K562 (cell line): ENCODE measurements around the gene TMPRSS11B. TPM values are rescaled to one million over a fixed set of nuclear protein-coding genes. Genes with fewer than 3 reads are reported as not detected.

ENCODE experiments used
- ATAC-seq: fragments of 200-7000 bp; cut with Tn5 transposase; 3 replicates; pipeline ENCODE4 v1.9.1; 2020; ENCODE audit warnings: moderate library complexity
- BruUV-seq: library from RNA; stranded (reverse); fragments of 400-500 nt; replicated peaks from 2 replicates; lab custom pipeline; 2021; lab: Mats Ljungman, UMichigan
- CTCF ChIA-PET: fragments of 300-600 bp; formaldehyde crosslinking; extraction: SDS; loops from one replicate; lab custom pipeline; 2021; ENCODE audit warnings: low intra/inter-chr PET ratio; lab: Yijun Ruan, JAX
- POLR2A ChIA-PET: fragments of 300-600, 350-650 bp; sonication (Branson Sonifier 250); formaldehyde crosslinking; extraction: SDS; loops from one replicate; lab custom pipeline; 2021; ENCODE audit warnings: antibody characterized with exemption, inconsistent platforms; lab: Yijun Ruan, JAX
- DNase-seq, 4 experiments: peaks; one replicate each; pipeline versions ENCODE4 v3.0.0 to v3.0.0-alpha.2; 2011 to 2018; ENCODE audit warnings: low spot score in 3 of 4, mixed read lengths in 3 of 4; ENCODE audit errors: extremely low read depth in 1 of 4
- FAIRE-seq: peaks from 2 replicates; lab custom pipeline; 2011; peaks lifted over from hg19 to GRCh38; lab: Jason Lieb, UNC
- H2AFZ ChIP-seq: 2 replicates; pipeline ENCODE4 v1.6.0; 2011; ENCODE audit warnings: low read depth, low read length, control low read depth, inconsistent platforms
- H3K27ac ChIP-seq: fragments of 200-600 bp; 3 replicates; pipeline ENCODE4 v1.8.0; 2011; ENCODE audit warnings: low read depth, mild to moderate bottlenecking, control low read depth, inconsistent platforms, low read length, moderate library complexity, mixed read lengths; ENCODE audit errors: extremely low read depth
- H3K27me3 ChIP-seq, 2 experiments: fragments of 300-600 bp in 1 of 2; 2 replicates in 1 of 2; 3 replicates in 1 of 2; pipeline versions ENCODE4 v1.6.0 to v1.8.0; 2011; ENCODE audit warnings: inconsistent platforms in 2 of 2, low read length in 2 of 2, mild to moderate bottlenecking in 1 of 2, mixed read lengths in 1 of 2, moderate library complexity in 1 of 2; ENCODE audit not compliant: control insufficient read depth in 2 of 2, insufficient read depth in 2 of 2
- H3K36me3 ChIP-seq: fragments of 300-600 bp; 3 replicates; pipeline ENCODE4 v1.8.0; 2011; ENCODE audit warnings: mild to moderate bottlenecking, low read length, inconsistent platforms; ENCODE audit not compliant: control insufficient read depth, insufficient read depth
- H3K4me1 ChIP-seq, 2 experiments: fragments of 200-600 bp in 1 of 2; replicated peaks in 1 of 2; 2 replicates in 1 of 2; 3 replicates in 1 of 2; pipeline versions ENCODE4 v1.5.1 to v1.8.0; 2011; ENCODE audit warnings: inconsistent platforms in 2 of 2, low read length in 2 of 2, mild to moderate bottlenecking in 1 of 2, mixed read lengths in 1 of 2, moderate library complexity in 1 of 2; ENCODE audit not compliant: control insufficient read depth in 2 of 2, insufficient read depth in 2 of 2
- H3K4me2 ChIP-seq: 2 replicates; pipeline ENCODE4 v1.6.1; 2011; ENCODE audit warnings: low read length, control low read depth, inconsistent platforms, mixed read lengths; ENCODE audit not compliant: insufficient read depth
- H3K4me3 ChIP-seq: fragments of 200-600 bp; sonication (generic), shearing (Covaris generic); 2 replicates; pipeline ENCODE4 v1.5.1; 2016; ENCODE audit warnings: control low read depth, inconsistent platforms
- H3K79me2 ChIP-seq: fragments of 200-600 bp; 3 replicates; pipeline ENCODE4 v1.8.0; 2011; ENCODE audit warnings: low read length, inconsistent platforms; ENCODE audit not compliant: control insufficient read depth, insufficient read depth
- H3K9ac ChIP-seq, 2 experiments: 2 replicates each; pipeline versions ENCODE4 v1.6.0 to v1.6.1; 2011; ENCODE audit warnings: low read depth in 2 of 2, low read length in 2 of 2, control low read depth in 1 of 2, inconsistent platforms in 1 of 2, mild to moderate bottlenecking in 1 of 2, mixed read lengths in 1 of 2; ENCODE audit not compliant: insufficient read depth in 1 of 2
- H3K9me1 ChIP-seq: one replicate; pipeline ENCODE4 v1.6.0; 2011; ENCODE audit warnings: inconsistent platforms, mild to moderate bottlenecking, low read length, moderate library complexity; ENCODE audit not compliant: control insufficient read depth, insufficient read depth
- H3K9me3 ChIP-seq: replicated peaks from 2 replicates; pipeline ENCODE4 v1.5.1; 2011; ENCODE audit warnings: low read depth, low read length, inconsistent platforms; ENCODE audit not compliant: control insufficient read depth, insufficient read depth
- H4K20me1 ChIP-seq: replicated peaks from 2 replicates; pipeline ENCODE4 v1.6.1; 2011; ENCODE audit warnings: low read length, inconsistent platforms, mixed read lengths; ENCODE audit not compliant: control insufficient read depth, insufficient read depth
- ZNF766 ChIP-seq: fragments of 200-800 bp; sonication (Bioruptor generic); conservative IDR thresholded peaks from 2 replicates; pipeline ENCODE4 v1.6.1; 2016; ENCODE audit warnings: missing genetic modification characterization, missing compliant biosample characterization
- WGBS: fragments of 100-300 bp; shearing (Covaris generic); methylation state at CpG from one replicate; pipeline ENCODE4 v1.1.6; 2016; ENCODE audit warnings: low coverage, mixed read lengths; ENCODE audit not compliant: insufficient coverage; ENCODE audit errors: missing lambda C conversion rate; 5-methylcytosine and 5-hydroxymethylcytosine counted together
- in situ Hi-C: fragments of 300-500 bp; cut with MboI; formaldehyde crosslinking; loops from 4 replicates; pipeline ENCODE4 v1.15.0; 2018; ENCODE audit warnings: inconsistent platforms, mixed read lengths
- intact Hi-C: fragments of 100-400 bp; cut with micrococcal nuclease; formaldehyde crosslinking; loops from 2 replicates; pipeline ENCODE4 v1.14.2; 2022
- polyA plus RNA-seq, 8 experiments: library from polyadenylated mRNA; depleted of rRNA in 4 of 8; stranded (reverse) in 5 of 8; unstranded in 3 of 8; fragments of >200 nt; fragmentation: Nextera tagmentation in 2 of 8; fragmentation: Illumina TruSeq in 1 of 8; extraction: Ambion mirVana in 2 of 8; extraction: Trizol in 1 of 8; gene quantifications; 2 replicates each; pipeline versions ENCODE4 v1.2.1 to v1.2.3, GENCODE V29; 2011 to 2014; ENCODE audit warnings: inconsistent platforms in 1 of 8, missing spikeins in 1 of 8
- total RNA-seq, 7 experiments: library from RNA; depleted of rRNA in 6 of 7; stranded (reverse); fragments of >200 nt in 6 of 7; fragmentation: Illumina TruSeq in 2 of 7; extraction: Trizol in 2 of 7; gene quantifications; 2 replicates each; pipeline versions ENCODE4 v1.2.1 to v1.2.3, GENCODE V29; 2011 to 2021; ENCODE audit warnings: low replicate concordance in 1 of 7

The TMPRSS11B gene
- total and polyA plus RNA-seq, 9 of the 15 experiments (the other 6 are each of a cell fraction or from before 2014, with no cell fraction given): 0.03 to 0.07 TPM; not detected in 7

DNA sequence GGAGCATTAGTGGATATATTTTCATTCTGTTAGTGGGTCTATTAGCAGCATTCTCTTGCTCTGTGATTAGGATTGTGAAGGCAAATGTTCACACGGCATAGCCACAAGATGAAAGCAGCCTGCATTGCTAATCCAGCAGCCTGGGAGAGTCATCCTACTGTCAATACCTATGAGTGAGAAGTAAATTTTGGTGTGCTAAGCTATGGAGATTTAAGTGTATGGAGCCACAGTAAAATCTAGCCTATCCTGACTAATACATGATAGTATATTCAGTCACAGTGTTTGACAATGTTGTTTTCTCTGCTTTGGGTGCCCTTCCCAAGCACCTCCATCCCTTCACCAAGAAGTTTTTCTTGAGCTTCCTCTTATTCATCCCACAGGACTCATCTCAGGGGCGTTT is 68.6 kb downstream of the TMPRSS11B start:
- Histone ChIP-seq H3K27ac (no peak overlapping the region), H3K27me3 (no peaks in the 10 kb centered on the region; a peak in 1 of 5 replicates), H3K4me1 (no peaks in the 10 kb centered on the region), H3K36me3 (no peaks in the 10 kb centered on the region), H3K4me3 (no peak overlapping the region), H3K9me1 (no peaks in the 10 kb centered on the region), H2AFZ (peak overlapping the region; percentile 28; the same call in 1 of the 2 replicates), H3K79me2 (no peaks in the 10 kb centered on the region), H3K9ac (no peak overlapping the region), H3K4me2 (no peak overlapping the region), H3K9me3 (no peaks in the 10 kb centered on the region), H4K20me1 (no peaks in the 10 kb centered on the region)
- ATAC-seq (no peak), FAIRE-seq (no peak), DNase-seq (no peak)
- ChIA-PET CTCF (no interaction called here), POLR2A (no interaction called here)
- in situ Hi-C loops (loop anchor here (10.0 kb wide), 1 partner anchor 192 kb away; no protein-coding TSS in a partner anchor), intact Hi-C loops (loop anchor here (5.0 to 10.0 kb wide), 3 partner anchors 100 to 442 kb away; no protein-coding TSS in a partner anchor)
- no TSS peak for BruUV-seq
- whole genome bisulfite sequencing: 0% methylated on average over 2 of the region's 2 CpGs
- no peak for TF ChIP-seq ZNF766

Other genes with a start within 250 kb of the TMPRSS11B start
- gene TMPRSS11F, start 115.8 kb downstream of the TMPRSS11B start, total RNA-seq (2014; rRNA removed): 0.05 TPM in 1 of 2 replicates, not detected in the other
- gene TMPRSS11F, start 115.8 kb downstream of the TMPRSS11B start, total RNA-seq (2014; rRNA removed; fragmentation: Illumina TruSeq; extraction: Trizol): 0.07 and 0.13 TPM in 2 replicates
- gene TMPRSS11F, start 115.8 kb downstream of the TMPRSS11B start, total RNA-seq (2015; rRNA removed; fragmentation: Illumina TruSeq; extraction: Trizol): not detected in 2 replicates
- gene TMPRSS11F, start 115.8 kb downstream of the TMPRSS11B start, total RNA-seq (2021): 0.09 TPM in 1 of 2 replicates, not detected in the other
- 0.36 and 1.6 TPM in 2 replicates for gene TMPRSS11F, start 115.8 kb downstream of the TMPRSS11B start, polyA plus RNA-seq (2011; rRNA removed)
- gene TMPRSS11F, start 115.8 kb downstream of the TMPRSS11B start, polyA plus RNA-seq (2014; fragmentation: Illumina TruSeq; extraction: Trizol): 0.07 and 0.18 TPM in 2 replicates
- gene TMPRSS11F, start 115.8 kb downstream of the TMPRSS11B start, polyA plus RNA-seq (2014; fragmentation: Nextera tagmentation; extraction: Ambion mirVana): under 1 TPM; 0.03 to 0.21 TPM
- not detected in 2 replicates for gene TMPRSS11F, start 115.8 kb downstream of the TMPRSS11B start, polyA plus RNA-seq (2014; rRNA removed)
- gene YTHDC1, start 104.4 kb upstream of the TMPRSS11B start, total RNA-seq (2014; rRNA removed): 41.1 and 48.5 TPM in 2 replicates
- gene YTHDC1, start 104.4 kb upstream of the TMPRSS11B start, total RNA-seq (2014; rRNA removed; fragmentation: Illumina TruSeq; extraction: Trizol): 56.4 and 65.1 TPM in 2 replicates
- gene YTHDC1, start 104.4 kb upstream of the TMPRSS11B start, total RNA-seq (2015; rRNA removed; fragmentation: Illumina TruSeq; extraction: Trizol): 54.3 and 54.8 TPM in 2 replicates
- gene YTHDC1, start 104.4 kb upstream of the TMPRSS11B start, total RNA-seq (2021): 41.0 and 51.7 TPM in 2 replicates
- 52.1 and 55.7 TPM in 2 replicates for gene YTHDC1, start 104.4 kb upstream of the TMPRSS11B start, polyA plus RNA-seq (2011; rRNA removed)
- 57.2 and 65.4 TPM in 2 replicates for gene YTHDC1, start 104.4 kb upstream of the TMPRSS11B start, polyA plus RNA-seq (2014; fragmentation: Illumina TruSeq; extraction: Trizol)
- 10 to 100 TPM in 1 of 2 experiments, 1 to 10 TPM in 1; 9.8 to 15.8 TPM for gene YTHDC1, start 104.4 kb upstream of the TMPRSS11B start, polyA plus RNA-seq (2014; fragmentation: Nextera tagmentation; extraction: Ambion mirVana)
- gene YTHDC1, start 104.4 kb upstream of the TMPRSS11B start, polyA plus RNA-seq (2014; rRNA removed): 42.3 and 51.7 TPM in 2 replicates
- not detected in 2 replicates for gene TMPRSS11E, start 201.8 kb upstream of the TMPRSS11B start, total RNA-seq (2014; rRNA removed)
- gene TMPRSS11E, start 201.8 kb upstream of the TMPRSS11B start, total RNA-seq (2014; rRNA removed; fragmentation: Illumina TruSeq; extraction: Trizol): not detected in 2 replicates
- not detected in 2 replicates for gene TMPRSS11E, start 201.8 kb upstream of the TMPRSS11B start, total RNA-seq (2015; rRNA removed; fragmentation: Illumina TruSeq; extraction: Trizol)
- not detected in 2 replicates for gene TMPRSS11E, start 201.8 kb upstream of the TMPRSS11B start, total RNA-seq (2021)
- not detected in 2 replicates for gene TMPRSS11E, start 201.8 kb upstream of the TMPRSS11B start, polyA plus RNA-seq (2011; rRNA removed)
- gene TMPRSS11E, start 201.8 kb upstream of the TMPRSS11B start, polyA plus RNA-seq (2014; fragmentation: Illumina TruSeq; extraction: Trizol): not detected in 2 replicates
- not detected for gene TMPRSS11E, start 201.8 kb upstream of the TMPRSS11B start, polyA plus RNA-seq (2014; fragmentation: Nextera tagmentation; extraction: Ambion mirVana)
- not detected in 2 replicates for gene TMPRSS11E, start 201.8 kb upstream of the TMPRSS11B start, polyA plus RNA-seq (2014; rRNA removed)